HEK293 (cell line): Measurements from ENCODE around the gene ART1.

Experiments used
- CTCF ChIA-PET: fragments of 350-600 bp; formaldehyde crosslinking; extraction: SDS; loops from one replicate; lab custom pipeline; 2021; ENCODE audit warnings: antibody characterized with exemption; lab: Yijun Ruan, JAX
- POLR2A ChIA-PET: fragments of 300-600 bp; formaldehyde crosslinking; extraction: SDS; loops from one replicate; lab custom pipeline; 2020; ENCODE audit warnings: antibody characterized with exemption, inconsistent platforms; lab: Yijun Ruan, JAX
- H3K27ac ChIP-seq: fragments of 200-500 bp; sonication (Bioruptor generic); 2 replicates; pipeline ENCODE4 v1.5.1; 2014; ENCODE audit warnings: low read depth, low read length, control low read depth, inconsistent platforms; ENCODE audit errors: extremely low read depth
- H3K36me3 ChIP-seq, 2 experiments: fragments of 200-500 bp in 1 of 2; sonication (Bioruptor generic) in 1 of 2; 1 replicate in 1 of 2; 2 replicates in 1 of 2; pipeline ENCODE4 v1.5.1; 2014 to 2017; ENCODE audit warnings: inconsistent platforms in 2 of 2, low read length in 2 of 2; ENCODE audit not compliant: control insufficient read depth in 2 of 2, insufficient read depth in 1 of 2
- H3K4me1 ChIP-seq: fragments of 200-500 bp; sonication (Bioruptor generic); 2 replicates; pipeline ENCODE4 v1.5.1; 2014; ENCODE audit warnings: mild to moderate bottlenecking, low read length, inconsistent platforms; ENCODE audit not compliant: control insufficient read depth, insufficient read depth
- H3K4me3 ChIP-seq: 2 replicates; pipeline ENCODE4 v1.5.1; 2011; ENCODE audit warnings: low read depth, mild to moderate bottlenecking, control low read depth, low read length, moderate library complexity
- H3K9me3 ChIP-seq: fragments of 200-500 bp; sonication (Bioruptor generic); 2 replicates; pipeline ENCODE4 v1.5.1; 2014; ENCODE audit warnings: low read depth, low read length, inconsistent platforms; ENCODE audit not compliant: control insufficient read depth, insufficient read depth
- HOXC10 ChIP-seq: sonication (generic); formaldehyde crosslinking; IDR thresholded peaks from 2 replicates; pipeline ENCODE4 v1.8.1; 2023; ENCODE audit warnings: mild to moderate bottlenecking, missing genetic modification reagents
- HOXD13 ChIP-seq: sonication (generic); formaldehyde crosslinking; IDR thresholded peaks from 2 replicates; pipeline ENCODE4 v1.8.0; 2022; ENCODE audit warnings: missing genetic modification reagents, borderline replicate concordance
- IKZF3 ChIP-seq: fragments of 450-650 bp; IDR thresholded peaks from 2 replicates; pipeline ENCODE4 v1.5.0; 2018; ENCODE audit warnings: missing biosample characterization, mild to moderate bottlenecking, missing genetic modification characterization, moderate library complexity
- KLF9 ChIP-seq: fragments of 450-650 bp; formaldehyde crosslinking; IDR thresholded peaks from 2 replicates; pipeline ENCODE4 v1.5.1; 2016; ENCODE audit warnings: missing biosample characterization, missing genetic modification characterization, low read depth
- MEIS1 ChIP-seq: sonication (generic); formaldehyde crosslinking; IDR thresholded peaks from 2 replicates; pipeline ENCODE4 v1.8.1; 2022; ENCODE audit warnings: missing genetic modification reagents, mild to moderate bottlenecking, borderline replicate concordance
- PRDM1 ChIP-seq: fragments of 450-650 bp; formaldehyde crosslinking; IDR thresholded peaks from 2 replicates; pipeline ENCODE4; 2016; ENCODE audit warnings: missing biosample characterization, missing genetic modification characterization
- YY2 ChIP-seq: fragments of 450-650 bp; formaldehyde crosslinking; IDR thresholded peaks from 2 replicates; pipeline ENCODE4 v1.5.1; 2016; ENCODE audit warnings: missing biosample characterization, missing genetic modification characterization
- ZBTB17 ChIP-seq: fragments of 450-650 bp; formaldehyde crosslinking; IDR thresholded peaks from 2 replicates; pipeline ENCODE4 v1.5.1; 2016; ENCODE audit warnings: missing biosample characterization, missing genetic modification characterization
- ZBTB26 ChIP-seq: fragments of 450-650 bp; formaldehyde crosslinking; optimal IDR thresholded peaks from 2 replicates; pipeline ENCODE3; 2016; ENCODE audit warnings: missing biosample characterization, mild to moderate bottlenecking, missing genetic modification characterization
- ZBTB7A ChIP-seq: fragments of 450-650 bp; formaldehyde crosslinking; IDR thresholded peaks from 2 replicates; pipeline ENCODE4 v1.5.1; 2016; ENCODE audit warnings: low read depth, missing biosample characterization, missing genetic modification characterization
- ZFHX2 ChIP-seq: fragments of 450-650 bp; formaldehyde crosslinking; conservative IDR thresholded peaks from 2 replicates; pipeline ENCODE4 v1.5.1; 2016; ENCODE audit warnings: missing biosample characterization, missing genetic modification characterization
- ZFP41 ChIP-seq: fragments of 450-650 bp; formaldehyde crosslinking; IDR thresholded peaks from 2 replicates; pipeline ENCODE4 v1.5.1; 2016; ENCODE audit warnings: missing biosample characterization, missing genetic modification characterization, borderline replicate concordance
- ZNF140 ChIP-seq: fragments of 450-650 bp; formaldehyde crosslinking; IDR thresholded peaks from 2 replicates; pipeline ENCODE4 v1.5.1; 2016; ENCODE audit warnings: missing biosample characterization, missing genetic modification characterization
- ZNF148 ChIP-seq: fragments of 450-650 bp; formaldehyde crosslinking; IDR thresholded peaks from 2 replicates; pipeline ENCODE4 v1.5.0; 2017; ENCODE audit warnings: missing biosample characterization, missing genetic modification characterization, borderline replicate concordance
- ZNF239 ChIP-seq: fragments of 450-650 bp; formaldehyde crosslinking; IDR thresholded peaks from 2 replicates; pipeline ENCODE4 v1.5.1; 2016; ENCODE audit warnings: missing biosample characterization, missing genetic modification characterization
- ZNF280D ChIP-seq: fragments of 450-650 bp; formaldehyde crosslinking; IDR thresholded peaks from 2 replicates; pipeline ENCODE4 v1.5.1; 2016; ENCODE audit warnings: missing biosample characterization, missing genetic modification characterization
- ZNF335 ChIP-seq: fragments of 450-650 bp; formaldehyde crosslinking; conservative IDR thresholded peaks from 2 replicates; pipeline ENCODE4 v1.5.1; 2016; ENCODE audit warnings: missing biosample characterization, missing genetic modification characterization
- ZNF366 ChIP-seq: fragments of 450-650 bp; formaldehyde crosslinking; conservative IDR thresholded peaks from 2 replicates; pipeline ENCODE4 v1.5.1; 2016; ENCODE audit warnings: missing biosample characterization, missing genetic modification characterization
- ZNF416 ChIP-seq: fragments of 450-650 bp; formaldehyde crosslinking; IDR thresholded peaks from 2 replicates; pipeline ENCODE4 v1.5.1; 2016; ENCODE audit warnings: missing biosample characterization, missing genetic modification characterization
- ZNF488 ChIP-seq: fragments of 450-650 bp; formaldehyde crosslinking; IDR thresholded peaks from 2 replicates; pipeline ENCODE4 v1.5.1; 2016; ENCODE audit warnings: missing biosample characterization, missing genetic modification characterization
- ZNF560 ChIP-seq: fragments of 450-650 bp; formaldehyde crosslinking; IDR thresholded peaks from 2 replicates; pipeline ENCODE4 v1.5.1; 2017; ENCODE audit warnings: missing biosample characterization, missing genetic modification characterization, borderline replicate concordance
- ZNF571 ChIP-seq: fragments of 450-650 bp; formaldehyde crosslinking; IDR thresholded peaks from 2 replicates; pipeline ENCODE4 v1.5.0; 2017; ENCODE audit warnings: missing biosample characterization, missing genetic modification characterization
- ZNF692 ChIP-seq: fragments of 450-650 bp; formaldehyde crosslinking; IDR thresholded peaks from 2 replicates; pipeline ENCODE4 v1.5.1; 2016; ENCODE audit warnings: missing biosample characterization, missing genetic modification characterization

The ART1 gene

GRCh38 chr11:3667149-3668035, 22.5 kb downstream of the ART1 start (continued):
- no peak for TF ChIP-seq ZBTB7A
- no peak for TF ChIP-seq HOXC10 (CRISPR knock-in tag)
- no peak for TF ChIP-seq ZNF335
- no peak for TF ChIP-seq ZNF140 (tag by site-specific recombination)
- no peak for TF ChIP-seq PRDM1
- no peak for TF ChIP-seq ZNF692 (tag by site-specific recombination)
- TF ChIP-seq ZNF416 (tag by site-specific recombination), result no peak

- TF ChIP-seq ZNF571 (tag by site-specific recombination) (no peak), YY2 (tag by site-specific recombination) (no peak), ZBTB17 (tag by site-specific recombination) (no peak), ZNF280D (tag by site-specific recombination) (no peak), HOXD13 (CRISPR knock-in tag) (no peak), ZBTB26 (tag by site-specific recombination) (no peak), ZNF239 (no peak), IKZF3 (tag by site-specific recombination) (no peak), PRDM1 (no peak), MEIS1 (no peak), ZFP41 (tag by site-specific recombination) (no peak)
- no peaks in the 10 kb centered on the region for H3K9me3 ChIP-seq
- no peak overlapping the region for H3K27ac ChIP-seq
- peaks cover 7 to 93% of the 10 kb centered on the region in 2 experiments; a peak in 2 of 3 replicates for H3K36me3 ChIP-seq
- CTCF ChIA-PET, result no interaction called here
- no peaks in the 10 kb centered on the region for H3K4me1 ChIP-seq
- POLR2A ChIA-PET, result no interaction called here
- no peak overlapping the region for H3K4me3 ChIP-seq
These were observed 24.2 kb downstream of the ART1 start for GRCh38 chr11:3669128-3669527.

- Histone ChIP-seq H3K27ac (no peak overlapping the region), H3K36me3 (peaks cover 7 to 93% of the 10 kb centered on the region in 2 experiments; a peak in 2 of 3 replicates), H3K9me3 (no peaks in the 10 kb centered on the region), H3K4me1 (no peaks in the 10 kb centered on the region), H3K4me3 (no peak overlapping the region)
- POLR2A ChIA-PET, result no interaction called here
- CTCF ChIA-PET, result no interaction called here
- no peak for TF ChIP-seq ZFHX2
- no peak for TF ChIP-seq ZNF488 (tag by site-specific recombination)
- TF ChIP-seq ZNF366 (tag by site-specific recombination), result no peak
- no peak for TF ChIP-seq HOXC10 (CRISPR knock-in tag)
- no peak for TF ChIP-seq KLF9 (tag by site-specific recombination)
- TF ChIP-seq ZNF148 (tag by site-specific recombination), result no peak
- no peak for TF ChIP-seq ZNF560 (tag by site-specific recombination)
These were observed 24.8 kb downstream of the ART1 start for GRCh38 chr11:3669742-3670183.
